SIG-M5 treated with dmso at 0.1 percent for 504 hours (cell line): ENCODE results near the gene RASAL2.
"Not testable (repeated sequence)": the region's sequence is repeated elsewhere in the genome, so short reads cannot be mapped to it uniquely, and the experiment has no call there.

Source experiments
- DNase-seq: peaks from one replicate; lab custom pipeline; 2025; ENCODE audit not compliant: unreplicated experiment; lab: John Stamatoyannopoulos, UW

RASAL2 gene

DNA sequence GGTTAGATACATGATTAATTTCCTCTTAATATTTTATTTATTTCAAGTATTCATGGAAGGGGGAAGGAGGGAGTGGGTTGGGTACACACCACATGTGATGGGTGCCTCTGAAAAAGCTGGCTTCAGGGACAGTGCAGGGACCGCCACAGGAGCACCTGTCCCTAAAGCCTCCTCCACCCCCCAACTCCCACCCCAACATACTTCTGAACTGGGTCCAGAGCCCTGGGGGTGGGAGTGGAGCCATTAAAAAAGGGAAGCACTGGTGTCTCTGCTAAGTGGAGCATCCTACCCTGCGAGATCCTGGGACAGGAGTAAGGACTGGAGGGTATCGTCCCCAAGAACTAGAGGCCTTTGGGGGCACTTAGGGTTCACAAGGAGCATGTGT lies 408.4 kb downstream of the RASAL2 start:
- no peak for DNase-seq

GRCh38 chr1:178502856-178503255 lies 409.0 kb downstream of the RASAL2 start:
- DNase-seq = no peak

DNA sequence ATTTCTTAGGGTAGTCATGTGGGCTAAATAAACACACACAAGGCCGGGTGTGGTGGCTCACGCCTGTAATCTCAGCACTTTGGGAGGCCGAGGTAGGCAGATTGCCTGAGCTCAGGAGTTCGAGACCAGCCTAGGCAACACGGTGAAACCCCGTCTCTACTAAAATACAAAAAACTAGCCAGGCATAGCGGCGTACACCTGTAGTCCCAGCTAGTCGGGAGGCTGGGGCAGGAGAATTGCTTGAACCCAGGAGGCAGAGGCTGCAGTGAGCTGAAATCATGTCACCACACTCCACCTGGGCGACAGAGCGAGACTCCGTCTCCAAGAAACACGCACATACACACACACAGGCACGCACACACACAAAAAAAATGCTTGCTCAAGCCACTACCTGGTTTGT lies 409.4 kb downstream of the RASAL2 start:
- DNase-seq = not testable (repeated sequence)

GRCh38 chr1:178503849-178504248 lies 409.9 kb downstream of the RASAL2 start:
- no peak for DNase-seq

DNA sequence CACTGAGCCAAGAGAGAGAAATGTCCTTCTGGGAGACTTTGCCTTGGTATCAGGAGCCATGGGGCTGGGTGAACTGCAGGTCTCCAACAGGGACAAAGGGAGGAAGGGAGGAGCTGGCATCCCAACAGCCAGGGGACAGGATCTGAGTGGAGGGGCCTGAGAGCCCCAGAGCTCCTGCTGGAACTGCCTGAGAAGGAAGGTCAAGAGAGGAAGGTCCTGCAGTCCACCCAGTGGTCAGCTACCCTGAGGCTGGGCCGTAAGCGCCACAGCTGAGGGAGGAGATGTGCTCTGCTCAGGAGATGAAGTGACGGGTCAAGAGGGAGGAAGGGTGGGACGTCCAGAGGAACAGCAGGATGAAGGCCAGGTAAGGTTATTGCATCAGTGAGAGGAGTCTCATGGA lies 410.4 kb downstream of the RASAL2 start:
- no peak for DNase-seq

DNA sequence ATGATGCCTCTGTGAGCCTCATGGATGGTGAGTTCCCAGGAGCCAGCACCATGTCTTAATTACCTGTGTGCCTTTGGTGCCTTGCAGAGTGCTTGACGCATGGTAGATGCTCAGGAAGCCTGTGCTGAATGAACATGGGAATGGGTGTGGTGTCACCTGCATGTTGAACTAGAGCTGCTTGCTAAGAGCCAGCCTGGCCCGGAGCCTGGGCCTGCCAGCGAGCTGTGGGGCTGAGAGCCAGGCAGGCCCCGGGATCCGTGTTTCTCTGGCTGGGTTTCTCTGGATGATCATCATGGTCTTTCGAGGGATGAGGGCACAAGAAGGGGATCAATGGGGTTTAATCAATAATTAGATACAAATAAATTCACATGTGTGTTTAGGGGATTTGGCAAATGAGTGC lies 412.3 kb downstream of the RASAL2 start:
- no peak for DNase-seq

DNA sequence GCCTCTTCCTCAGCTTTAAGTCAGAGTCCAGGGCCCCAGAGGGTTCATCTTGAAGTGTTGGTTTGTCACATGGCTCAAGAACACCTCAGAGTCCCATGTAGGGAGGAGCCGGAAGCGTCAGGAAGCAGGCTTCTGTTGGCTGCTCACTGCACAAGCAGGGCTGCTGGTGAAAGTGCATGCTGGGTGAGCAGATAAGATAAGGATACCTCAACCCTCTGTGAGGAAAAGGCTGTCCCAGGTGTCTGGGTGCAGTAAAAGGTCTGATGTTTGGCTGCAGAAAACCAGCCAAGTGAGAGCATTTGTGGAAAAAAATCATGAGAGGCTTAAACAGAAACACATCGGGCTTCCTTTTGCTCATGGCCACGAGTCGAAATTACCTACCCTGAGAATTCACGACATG lies 412.8 kb downstream of the RASAL2 start:
- DNase-seq = no peak

DNA sequence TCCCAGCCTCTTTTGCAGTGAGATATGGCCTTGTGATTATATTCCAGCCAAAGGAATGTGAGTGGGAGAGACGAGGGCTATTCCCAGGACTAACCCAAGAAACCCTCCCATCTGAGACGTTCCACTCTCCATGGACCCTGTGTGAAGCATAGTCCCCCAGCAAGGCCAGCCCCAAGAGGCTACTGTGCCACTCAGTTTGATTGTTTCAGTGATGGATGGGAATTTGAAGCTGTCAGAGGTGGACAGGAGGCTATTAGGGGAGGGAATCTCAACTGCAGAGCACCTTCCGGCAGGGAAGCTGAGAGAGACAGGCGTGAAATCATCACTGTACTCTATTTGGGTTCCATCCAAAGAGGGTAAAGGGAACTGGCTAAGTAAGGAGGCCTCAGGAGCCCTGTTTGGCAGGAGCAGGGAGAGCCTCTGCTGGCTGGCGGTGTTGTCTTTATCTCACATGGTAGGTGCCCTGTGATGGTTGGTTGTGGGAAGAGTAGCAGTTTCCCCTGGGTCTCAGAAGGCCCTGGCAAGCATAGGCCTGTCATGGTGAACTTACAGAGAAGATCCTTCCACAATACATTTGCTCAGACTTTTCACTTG lies 415.6 kb downstream of the RASAL2 start:
- no peak for DNase-seq

DNA sequence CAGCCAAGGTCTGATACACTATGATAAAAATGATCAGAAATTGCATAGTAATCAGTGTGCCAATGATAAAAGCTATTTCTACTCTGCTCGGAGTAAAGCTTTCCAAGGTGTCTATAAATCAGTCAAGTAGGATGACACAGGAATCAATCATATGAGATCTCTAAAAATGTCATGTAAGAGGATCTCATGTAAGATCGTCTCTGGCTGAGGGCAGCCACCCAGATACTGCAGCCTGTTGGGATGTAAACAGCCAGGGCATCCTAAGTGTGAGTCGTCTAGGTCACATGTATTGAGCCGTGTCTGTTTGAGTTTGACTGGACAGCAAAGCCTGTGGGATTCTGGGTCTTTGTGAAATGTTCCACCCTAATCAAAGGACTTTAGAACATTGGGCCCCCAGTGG lies 416.3 kb downstream of the RASAL2 start:
- no peak for DNase-seq

GRCh38 chr1:178512566-178513277 lies 418.8 kb downstream of the RASAL2 start, which contains the start of gene TEX35:
Gene TEX35 (plus strand): TSS chr1:178513109. CDS start chr1:178513189, 80 bp downstream.
- DNase-seq = no peak

- DNase-seq = no peak
Measured at GRCh38 chr1:178513278-178513983, 419.5 kb downstream of the RASAL2 start.

DNA sequence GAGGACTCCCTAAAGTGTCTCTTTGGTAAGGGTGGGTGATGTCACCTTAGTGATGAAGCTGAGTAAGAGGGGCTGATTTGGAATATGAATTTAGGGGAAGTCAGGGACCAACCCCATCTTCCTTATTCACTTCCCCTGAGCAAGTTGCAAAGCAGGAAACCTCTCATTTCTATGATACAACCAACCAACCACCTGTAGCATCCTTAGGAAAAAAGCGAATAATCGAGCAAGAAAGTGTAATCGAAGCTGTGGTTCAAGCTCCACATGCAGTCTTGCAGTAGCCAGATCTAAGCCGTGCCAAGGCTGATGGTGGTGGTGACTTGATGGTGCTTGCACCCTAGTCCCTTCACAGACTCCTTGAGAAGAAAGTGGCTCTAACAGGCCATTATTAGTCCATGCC lies 422.2 kb downstream of the RASAL2 start:
- no peak for DNase-seq

DNA sequence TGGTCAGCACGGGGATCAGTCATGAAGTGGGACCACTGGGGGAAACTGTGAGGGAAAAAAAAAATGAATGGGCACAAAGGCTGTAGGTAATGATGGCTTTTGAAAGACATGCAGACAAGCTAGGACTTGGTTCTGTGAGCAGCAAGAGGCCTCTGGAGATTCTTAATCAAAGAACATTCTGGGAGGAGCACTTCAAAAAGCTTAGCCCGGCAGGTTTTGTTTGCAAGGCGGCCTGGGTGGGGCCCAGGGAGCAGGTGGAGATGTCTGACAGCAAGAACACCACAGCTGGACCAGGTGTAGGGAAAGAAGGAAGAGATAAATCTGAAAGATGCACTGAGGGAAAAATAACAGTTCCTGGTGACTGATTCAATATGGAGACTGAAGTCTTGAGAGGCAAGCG lies 425.0 kb downstream of the RASAL2 start:
- no peak for DNase-seq

DNA sequence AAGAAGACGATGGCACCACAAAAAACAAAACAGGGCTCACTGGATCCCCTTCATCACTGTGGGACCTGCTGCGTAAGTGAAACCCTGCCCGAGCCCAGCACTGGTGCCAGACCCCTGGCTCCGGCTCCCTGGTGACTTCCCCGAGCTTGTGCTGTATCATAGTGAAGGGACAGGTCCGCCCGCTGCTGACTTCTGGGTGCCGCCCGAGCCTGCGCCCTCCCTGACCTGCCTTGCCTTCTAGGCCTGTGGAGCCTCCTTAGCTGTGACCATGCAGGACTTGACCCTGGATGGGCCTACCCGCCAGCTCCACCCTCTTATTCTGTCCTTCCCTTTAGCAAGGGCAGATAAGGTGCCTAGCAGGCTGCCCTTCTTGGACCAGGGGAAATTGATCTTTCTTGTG lies 426.9 kb downstream of the RASAL2 start:
- no peak for DNase-seq

- no peak for DNase-seq
Measured at GRCh38 chr1:178521241-178521640, 427.3 kb downstream of the RASAL2 start.

DNA sequence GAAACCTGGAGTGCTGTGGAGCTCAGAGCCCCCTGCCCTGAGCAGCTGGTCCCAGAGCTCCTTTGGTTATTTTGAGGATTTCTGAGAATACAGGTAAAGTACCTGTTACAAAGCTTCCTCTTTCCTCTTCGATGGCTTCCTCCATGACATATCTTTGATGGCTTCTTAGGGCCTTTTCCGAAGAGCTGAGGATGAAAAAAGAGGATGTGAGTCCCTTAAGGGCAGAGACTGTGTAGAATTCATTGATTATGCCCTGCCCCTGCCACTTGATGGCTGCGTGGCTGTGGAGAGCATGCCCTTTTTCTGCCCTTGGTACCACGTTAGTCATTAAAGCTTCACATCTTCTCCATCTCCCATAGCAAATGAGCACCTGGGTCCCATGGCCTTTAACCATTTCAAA lies 433.2 kb downstream of the RASAL2 start:
- no peak for DNase-seq

DNA sequence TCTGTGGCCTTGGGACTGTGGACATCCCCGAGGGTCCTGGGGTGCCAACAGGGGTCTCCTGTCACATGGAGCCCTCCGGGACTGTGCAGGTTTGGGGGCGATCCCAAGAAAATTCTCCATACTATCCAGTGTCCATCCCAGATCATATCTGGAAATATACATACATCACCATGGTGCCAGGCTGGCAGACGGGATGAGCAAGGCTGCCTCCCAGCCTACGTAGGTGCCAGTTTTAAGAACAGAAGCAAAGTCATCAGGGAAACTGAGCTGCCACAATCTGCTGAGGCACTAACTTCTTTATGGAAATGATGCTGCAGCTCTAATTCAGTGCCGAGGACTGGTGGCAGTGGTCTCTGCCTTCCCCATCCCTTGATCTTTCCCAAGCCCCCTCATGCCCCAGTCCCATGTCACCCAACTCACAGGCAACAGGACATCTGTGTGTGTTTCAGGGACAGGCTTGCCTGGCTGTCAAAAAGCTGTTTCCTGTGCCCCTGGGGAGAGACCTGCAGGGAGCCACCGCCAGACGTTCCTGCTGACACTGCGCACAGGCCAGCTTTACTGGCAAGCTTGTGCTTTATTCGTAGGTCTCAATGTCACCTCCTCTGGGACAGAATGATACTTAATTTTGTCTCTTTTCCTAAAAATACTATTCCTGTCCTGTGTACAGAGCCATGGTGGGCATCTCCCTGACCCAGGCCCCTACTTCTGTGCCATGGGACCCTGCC lies 434.5 kb downstream of the RASAL2 start:
- no peak for DNase-seq

GRCh38 chr1:178528953-178529335 lies 435.0 kb downstream of the RASAL2 start:
- no peak for DNase-seq

GRCh38 chr1:178529364-178530036 lies 435.6 kb downstream of the RASAL2 start:
- no peak for DNase-seq

- no peak for DNase-seq
Measured at GRCh38 chr1:178530037-178530402, 436.1 kb downstream of the RASAL2 start.

- DNase-seq = no peak
Measured at GRCh38 chr1:178530502-178530901, 436.6 kb downstream of the RASAL2 start.
